Ovary (tissue), 9 donors: ENCODE measurements around the gene IFNE. TPM values are rescaled to one million over a fixed set of nuclear protein-coding genes. Genes with fewer than 3 reads are reported as not detected.

ENCODE experiments used
- DNase-seq, 5 donors: peaks; one replicate each; pipeline ENCODE4 v3.0.0-alpha.2; 2019 to 2020
- H3K27ac ChIP-seq, 2 donors: fragments of 200-600 bp; one replicate each; pipeline versions ENCODE4 v1.5.1 to v1.8.0; 2019 to 2022
- H3K27me3 ChIP-seq: fragments of 200-600 bp; one replicate; pipeline ENCODE4 v1.8.0; 2022
- H3K36me3 ChIP-seq: fragments of 200-600 bp; sonication (generic); one replicate; pipeline ENCODE4 v1.5.1; 2019
- H3K4me1 ChIP-seq: one replicate; pipeline ENCODE4 v1.8.1; 2013; ENCODE audit warnings: mild to moderate bottlenecking, moderate library complexity; ENCODE audit not compliant: insufficient read depth
- H3K4me3 ChIP-seq: fragments of 200-600 bp; sonication (generic); one replicate; pipeline ENCODE4 v1.5.1; 2017
- H3K9me3 ChIP-seq, 2 donors: fragments of 200-600 bp in 1 of 2; sonication (generic) in 1 of 2; one replicate each; pipeline versions ENCODE4 v1.5.1 to v1.8.1; 2013 to 2019; ENCODE audit warnings: mild to moderate bottlenecking in 1 of 2, moderate library complexity in 1 of 2
- CTCF ChIP-seq, 3 donors: fragments of 450-650 bp in 2 of 3; fragments of 200-600 bp in 1 of 3; IDR thresholded peaks; one replicate each; pipeline versions ENCODE4 v1.5.1 to v1.8.0; 2016 to 2022; ENCODE audit warnings: antibody characterized with exemption in 3 of 3, mild to moderate bottlenecking in 1 of 3
- EP300 ChIP-seq: sonication (generic); formaldehyde crosslinking; IDR thresholded peaks from one replicate; pipeline ENCODE4 v1.6.1; 2017; ENCODE audit warnings: antibody characterized with exemption
- POLR2A ChIP-seq: fragments of 450-650 bp; IDR thresholded peaks from one replicate; pipeline ENCODE4 v1.6.1; 2017; ENCODE audit warnings: antibody characterized with exemption, mild to moderate bottlenecking, moderate library complexity
- WGBS, 3 donors: extraction: QIAGEN DNeasy Blood & Tissue Kit in 1 of 3; methylation state at CpG; one replicate each; pipeline versions ENCODE4 v1.1.5 to v1.1.7; 2013 to 2017; 5-methylcytosine and 5-hydroxymethylcytosine counted together
- intact Hi-C, 4 donors: fragments of 100-400 bp; cut with DNase I; formaldehyde crosslinking; loops; one replicate each; pipeline versions ENCODE4 v1.11.0 to v1.15.1; 2022 to 2023
- polyA plus RNA-seq, 2 donors: library from polyadenylated mRNA; stranded (reverse); fragments of 200-250 nt in 1 of 2; fragments of 350-450 nt in 1 of 2; fragmentation: Illumina TruSeq in 1 of 2; extraction: RNeasy Lipid Tissue Mini Kit (QIAGEN cat#74804) in 1 of 2; gene quantifications; one replicate each; pipeline ENCODE4 v1.2.3, GENCODE V29; 2013 to 2014
- total RNA-seq, 7 donors: library from RNA; depleted of rRNA in 2 of 7; stranded (reverse); fragments of >200 nt in 2 of 7; fragmentation: NEBNext Ultra II Directional in 3 of 7; extraction: Animal tissue kit (Norgen Biotek cat#: 25700) in 3 of 7; gene quantifications; one replicate each; pipeline versions ENCODE4 v1.1.0 to v1.2.4, GENCODE V29; 2016 to 2023
- donor health status: DM: no; HTN: no; CAD: no; lungs with moderate emphysema.
- donor health status: DM: no; HTN: no; CAD: no.
- donor health status: Bipolar disorder and iron deficiency.
- donor health status: DM: yes; HTN: yes; CAD: no.
- donor health status: DM: no; HTN: no; CAD: no.
- donor health status: DM: yes; HTN: yes; CAD: no.

Gene IFNE
- total and polyA plus RNA-seq, 9 donors = 0.34 TPM; not detected in 8

- Histone ChIP-seq H3K9me3 (no peaks in the 10 kb centered on the region), H3K4me3 (no peak overlapping the region), H3K27ac (no peak overlapping the region), H3K27me3 (no peaks in the 10 kb centered on the region), H3K36me3 (no peaks in the 10 kb centered on the region), H3K4me1 (no peaks in the 10 kb centered on the region)
- DNase-seq = no peak
- intact Hi-C loops = no loop called here
- 75 to 81% (median 79%) methylated on average over 2 of the region's 2 CpGs for WGBS, 3 donors
- TF ChIP-seq EP300 = no peak
- no peak for TF ChIP-seq POLR2A
- TF ChIP-seq CTCF (IDR thresholded peaks at IDR 0.05) = no peak
Observed at GRCh38 chr9:21504113-21504512, 22.0 kb upstream of the IFNE start.

- no peaks in the 10 kb centered on the region for H3K27me3 ChIP-seq
- DNase-seq = no peak
- H3K4me1 ChIP-seq = no peaks in the 10 kb centered on the region
- H3K36me3 ChIP-seq = no peaks in the 10 kb centered on the region
- intact Hi-C loops = no loop called here
- no peaks in the 10 kb centered on the region for H3K9me3 ChIP-seq
- no peak overlapping the region for H3K4me3 ChIP-seq
- H3K27ac ChIP-seq = no peak overlapping the region
- no peak for TF ChIP-seq POLR2A
- TF ChIP-seq EP300 = no peak
- TF ChIP-seq CTCF (IDR thresholded peaks at IDR 0.05) = no peak
- WGBS, 3 donors = 11 to 36% (median 18%) methylated on average over 1 of the region's 1 CpG
Observed at GRCh38 chr9:21502586-21502985, 20.5 kb upstream of the IFNE start.

GRCh38 chr9:21499912-21500311, 17.8 kb upstream of the IFNE start:
- H3K27me3 ChIP-seq = no peaks in the 10 kb centered on the region
- no peak overlapping the region for H3K4me3 ChIP-seq
- H3K9me3 ChIP-seq = no peaks in the 10 kb centered on the region
- intact Hi-C loops = no loop called here
- no peak for DNase-seq
- H3K36me3 ChIP-seq = no peaks in the 10 kb centered on the region
- H3K4me1 ChIP-seq = no peaks in the 10 kb centered on the region
- WGBS, 3 donors = 75 to 78% (median 77%) methylated on average over 5 of the region's 5 CpGs
- no peak overlapping the region for H3K27ac ChIP-seq
- TF ChIP-seq POLR2A = no peak
- TF ChIP-seq CTCF (IDR thresholded peaks at IDR 0.05) = no peak
- TF ChIP-seq EP300 = no peak

GRCh38 chr9:21491756-21492155, 9.6 kb upstream of the IFNE start:
- 35 to 41% (median 40%) methylated on average over 1 of the region's 1 CpG for WGBS, 3 donors
- Histone ChIP-seq H3K4me1 (no peaks in the 10 kb centered on the region), H3K4me3 (no peak overlapping the region), H3K27me3 (no peaks in the 10 kb centered on the region), H3K27ac (no peak overlapping the region), H3K36me3 (no peaks in the 10 kb centered on the region), H3K9me3 (no peaks in the 10 kb centered on the region)
- TF ChIP-seq POLR2A (no peak), CTCF (IDR thresholded peaks at IDR 0.05) (no peak), EP300 (no peak)
- intact Hi-C loops = no loop called here
- no peak for DNase-seq
